HG03565 (cell line): ENCODE measurements around the gene BCHE.

Experiments used
- ATAC-seq: cut with Tn5 transposase; IDR thresholded peaks from one replicate; pipeline ENCODE4 v1.9.1; 2021; ENCODE audit warnings: mild to moderate bottlenecking, moderate library complexity; ENCODE audit not compliant: unreplicated experiment

BCHE gene

GRCh38 chr3:165753560-165753959 lies 83.7 kb downstream of the BCHE start:
- ATAC-seq: no peak

GRCh38 chr3:165751637-165752036 lies 85.6 kb downstream of the BCHE start:
- ATAC-seq: no peak

- ATAC-seq: no peak
Measured at GRCh38 chr3:165749821-165750220, 87.4 kb downstream of the BCHE start.

- no peak for ATAC-seq
Measured at GRCh38 chr3:165749241-165749640, 88.0 kb downstream of the BCHE start.

GRCh38 chr3:165748094-165748493 lies 89.1 kb downstream of the BCHE start:
- ATAC-seq: no peak

GRCh38 chr3:165746874-165747273 lies 90.3 kb downstream of the BCHE start:
- ATAC-seq: no peak

GRCh38 chr3:165744025-165744424 lies 93.2 kb downstream of the BCHE start:
- no peak for ATAC-seq

GRCh38 chr3:165742351-165742750 lies 94.9 kb downstream of the BCHE start:
- no peak for ATAC-seq

- ATAC-seq: no peak
Measured at GRCh38 chr3:165729756-165730155, 107.5 kb downstream of the BCHE start.

GRCh38 chr3:165728924-165729323 lies 108.3 kb downstream of the BCHE start:
- no peak for ATAC-seq

- no peak for ATAC-seq
Measured at GRCh38 chr3:165725296-165725695, 111.9 kb downstream of the BCHE start.
